HepG2 (cell line): Measurements from ENCODE around the gene HMGN1. TPM values are rescaled to one million over a fixed set of nuclear protein-coding genes. Genes with fewer than 3 reads are reported as not detected.

Experiments used
- CC2D1A ChIP-seq: sonication (generic); formaldehyde crosslinking; IDR thresholded peaks from 2 replicates; pipeline ENCODE4 v1.8.1; 2023; ENCODE audit warnings: mild to moderate bottlenecking, missing genetic modification reagents
- CREM ChIP-seq, 2 experiments: sonication (generic) in 1 of 2; formaldehyde crosslinking in 1 of 2; IDR thresholded peaks; 2 replicates each; pipeline versions ENCODE4 v1.4.0 to v1.6.1; 2016 to 2020; ENCODE audit warnings: antibody characterized with exemption in 1 of 2, mild to moderate bottlenecking in 1 of 2, missing genetic modification reagents in 1 of 2
- GTF3A ChIP-seq: sonication (generic); formaldehyde crosslinking; conservative IDR thresholded peaks from 2 replicates; pipeline ENCODE4 v1.4.0; 2020; ENCODE audit warnings: mild to moderate bottlenecking, missing genetic modification reagents
- ISX ChIP-seq: sonication (generic); formaldehyde crosslinking; conservative IDR thresholded peaks from 2 replicates; pipeline ENCODE4 v1.5.0; 2020; ENCODE audit warnings: missing genetic modification reagents
- JDP2 ChIP-seq: sonication (generic); formaldehyde crosslinking; IDR thresholded peaks from 2 replicates; pipeline ENCODE4 v1.8.1; 2022; ENCODE audit warnings: missing genetic modification reagents, borderline replicate concordance
- KLF16 ChIP-seq, 2 experiments: sonication (generic) in 1 of 2; formaldehyde crosslinking in 1 of 2; IDR thresholded peaks; 2 replicates each; pipeline versions ENCODE4 v1.6.1 to v1.8.0; 2016 to 2023; ENCODE audit warnings: missing genetic modification reagents in 2 of 2, missing compliant biosample characterization in 1 of 2
- LRRFIP1 ChIP-seq: sonication (generic); formaldehyde crosslinking; conservative IDR thresholded peaks from 2 replicates; pipeline ENCODE4 v1.4.0; 2020; ENCODE audit warnings: missing genetic modification reagents
- MTF2 ChIP-seq: sonication (generic); formaldehyde crosslinking; IDR thresholded peaks from 2 replicates; pipeline ENCODE4 v1.5.0; 2020; ENCODE audit warnings: missing genetic modification reagents, borderline replicate concordance
- PBX2 ChIP-seq: IDR thresholded peaks from 2 replicates; pipeline ENCODE4 v1.6.1; 2016; ENCODE audit warnings: control low read depth
- SOX13 ChIP-seq, 3 experiments: fragments of 450-650 bp in 1 of 3; sonication (generic) in 1 of 3; formaldehyde crosslinking in 1 of 3; IDR thresholded peaks in 2 of 3; conservative IDR thresholded peaks in 1 of 3; 2 replicates each; pipeline versions ENCODE4 v1.5.0 to v1.6.1; 2016 to 2020; ENCODE audit warnings: antibody characterized with exemption in 1 of 3, mild to moderate bottlenecking in 1 of 3, missing compliant biosample characterization in 1 of 3, missing genetic modification reagents in 1 of 3, moderate library complexity in 1 of 3
- THAP8 ChIP-seq: sonication (generic); formaldehyde crosslinking; IDR thresholded peaks from 2 replicates; pipeline ENCODE4 v1.5.1; 2020; ENCODE audit warnings: missing genetic modification reagents, mild to moderate bottlenecking, borderline replicate concordance
- ZGPAT ChIP-seq: IDR thresholded peaks from 2 replicates; pipeline ENCODE4 v1.6.1; 2016; ENCODE audit warnings: mild to moderate bottlenecking
- ZNF562 ChIP-seq: sonication (generic); formaldehyde crosslinking; IDR thresholded peaks from 2 replicates; pipeline ENCODE4 v1.8.0; 2022; ENCODE audit warnings: missing genetic modification reagents, borderline replicate concordance
- ZNF615 ChIP-seq: sonication (generic); formaldehyde crosslinking; IDR thresholded peaks from 2 replicates; pipeline ENCODE4 v1.5.0; 2020; ENCODE audit warnings: mild to moderate bottlenecking, missing genetic modification reagents, borderline replicate concordance
- ZNF749 ChIP-seq: sonication (generic); formaldehyde crosslinking; IDR thresholded peaks from 2 replicates; pipeline ENCODE4 v1.8.0; 2022; ENCODE audit warnings: mild to moderate bottlenecking, missing genetic modification reagents, moderate library complexity, borderline replicate concordance
- ZNF766 ChIP-seq: sonication (generic); formaldehyde crosslinking; IDR thresholded peaks from 2 replicates; pipeline ENCODE4 v1.5.0; 2020; ENCODE audit warnings: missing genetic modification reagents, borderline replicate concordance
- ZNF770 ChIP-seq: sonication (generic); formaldehyde crosslinking; IDR thresholded peaks from 2 replicates; pipeline ENCODE4 v1.5.0; 2020; ENCODE audit warnings: mild to moderate bottlenecking, missing genetic modification reagents
- ZNF878 ChIP-seq: sonication (generic); formaldehyde crosslinking; IDR thresholded peaks from 2 replicates; pipeline ENCODE4 v1.8.1; 2023; ENCODE audit warnings: mild to moderate bottlenecking, missing genetic modification reagents, moderate library complexity
- ZNF883 ChIP-seq: sonication (generic); formaldehyde crosslinking; IDR thresholded peaks from 2 replicates; pipeline ENCODE4 v1.5.1; 2020; ENCODE audit warnings: mild to moderate bottlenecking, missing genetic modification reagents; ENCODE audit errors: not compliant biosample characterization
- polyA plus RNA-seq, 8 experiments: library from polyadenylated mRNA; depleted of rRNA in 3 of 8; stranded (reverse) in 7 of 8; unstranded in 1 of 8; fragments of >200 nt; fragmentation: Illumina TruSeq in 4 of 8; extraction: Trizol in 4 of 8; gene quantifications; 2 replicates each; pipeline versions ENCODE4 v1.2.1 to v1.2.3, GENCODE V29; 2011 to 2016; ENCODE audit warnings: low read depth in 4 of 8, missing spikeins in 1 of 8, mixed read lengths in 1 of 8; ENCODE audit not compliant: insufficient read depth in 1 of 8
- total RNA-seq, 5 experiments: library from RNA; depleted of rRNA; stranded (reverse); fragments of >200 nt; fragmentation: Illumina TruSeq; extraction: Trizol; gene quantifications; 2 replicates each; pipeline ENCODE4 v1.2.3, GENCODE V29; 2016; ENCODE audit warnings: low read depth in 1 of 5

Gene HMGN1
- total and polyA plus RNA-seq, 2 of the 13 experiments (the other 11 are each of a cell fraction or from before 2014, with no cell fraction given) = 104 to 286 TPM

GRCh38 chr21:39385299-39386145 is 36.6 kb upstream of the HMGN1 start (continued):
- TF ChIP-seq ZNF562 (CRISPR knock-in tag) (no peak), PBX2 (CRISPR knock-in tag) (no peak), THAP8 (CRISPR knock-in tag) (no peak), ZNF766 (CRISPR knock-in tag) (peak; percentile 61; the same call in 1 of the 2 replicates), KLF16 (CRISPR knock-in tag; IDR thresholded peaks at IDR 0.05) (peak in 1 of 2 experiments; percentile 86; a peak in 2 of 4 replicates), ZNF615 (CRISPR knock-in tag) (no peak), GTF3A (CRISPR knock-in tag) (no peak), ZNF749 (CRISPR knock-in tag) (peak; percentile 41; the same call in 1 of the 2 replicates), ZNF770 (CRISPR knock-in tag) (no peak; the same call in 1 of the 2 replicates), JDP2 (CRISPR knock-in tag) (no peak), ZNF883 (CRISPR knock-in tag) (no peak), SOX13 (IDR thresholded peaks at IDR 0.05) (0 out of 2 replicates have a peak, but pooled peaks have one; percentile 13), SOX13 (CRISPR knock-in tag; conservative IDR thresholded peaks at IDR 0.05 in 1 of 2, IDR thresholded peaks at IDR 0.05 in 1 of 2) (peak; percentile 55 to 67; a peak in 2 of 4 replicates), ZGPAT (CRISPR knock-in tag) (peak; percentile 96), ISX (CRISPR knock-in tag) (no peak), LRRFIP1 (CRISPR knock-in tag) (no peak), MTF2 (no peak), ZNF878 (0 out of 2 replicates have a peak, but pooled peaks have one; percentile 47), CREM (IDR thresholded peaks at IDR 0.05) (peak; percentile 67), CREM (CRISPR knock-in tag; IDR thresholded peaks at IDR 0.05) (no peak), CC2D1A (CRISPR knock-in tag) (no peak)
